Dermis blood vessel endothelial cell (primary cell): ENCODE results near the gene CARM1. TPM values are rescaled to one million over a fixed set of nuclear protein-coding genes. Genes with fewer than 3 reads are reported as not detected.
"Not testable (repeated sequence)": the region's sequence is repeated elsewhere in the genome, so short reads cannot be mapped to it uniquely, and the experiment has no call there.

ENCODE experiments used
- DNase-seq: peaks from one replicate; pipeline ENCODE4 v3.0.0; 2010
- total RNA-seq: library from RNA; depleted of rRNA; stranded (reverse); fragments of >200 nt; gene quantifications from 2 replicates; pipeline ENCODE4 v1.2.3, GENCODE V29; 2014

CARM1 gene
- total RNA-seq, 1 donor from 2014 or later: 19.2 TPM

DNA sequence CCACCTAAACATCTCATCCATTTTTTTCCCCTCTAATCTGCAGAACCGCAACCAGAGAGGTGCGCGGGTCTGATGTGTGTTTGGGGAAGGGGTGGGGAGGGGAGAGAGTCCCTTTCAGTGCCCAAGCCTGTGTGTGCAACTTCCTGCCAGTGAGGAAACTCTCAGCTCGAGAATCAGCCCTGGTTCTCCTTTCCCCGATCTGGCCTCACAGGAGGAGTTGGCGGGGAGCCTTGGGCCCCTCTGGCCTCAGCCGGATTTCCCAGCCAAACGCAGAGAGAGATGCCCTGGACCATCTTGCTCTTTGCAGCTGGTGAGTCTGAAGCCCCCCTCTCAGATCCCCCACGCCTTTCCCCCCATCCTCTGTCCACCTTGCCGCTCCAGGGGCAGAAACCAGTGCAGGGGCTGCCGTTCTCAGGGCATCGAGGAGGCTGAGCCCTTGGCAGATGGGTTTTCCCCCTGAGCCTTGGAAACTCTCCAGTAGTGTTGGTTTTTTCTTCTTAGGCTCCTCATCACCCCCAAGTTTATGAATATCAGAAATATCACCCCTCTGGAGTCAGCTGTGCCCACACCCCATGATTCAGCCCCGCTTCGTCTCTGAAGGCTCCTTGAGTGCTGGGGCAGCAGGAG is 23.0 kb upstream of the CARM1 start, which contains the start of gene C19orf38:
TSS of gene C19orf38 (plus strand) at position 186 of the 627 bp plus-strand sequence. CDS start at position 280, 94 bp downstream.
- DNase-seq: no peak

DNA sequence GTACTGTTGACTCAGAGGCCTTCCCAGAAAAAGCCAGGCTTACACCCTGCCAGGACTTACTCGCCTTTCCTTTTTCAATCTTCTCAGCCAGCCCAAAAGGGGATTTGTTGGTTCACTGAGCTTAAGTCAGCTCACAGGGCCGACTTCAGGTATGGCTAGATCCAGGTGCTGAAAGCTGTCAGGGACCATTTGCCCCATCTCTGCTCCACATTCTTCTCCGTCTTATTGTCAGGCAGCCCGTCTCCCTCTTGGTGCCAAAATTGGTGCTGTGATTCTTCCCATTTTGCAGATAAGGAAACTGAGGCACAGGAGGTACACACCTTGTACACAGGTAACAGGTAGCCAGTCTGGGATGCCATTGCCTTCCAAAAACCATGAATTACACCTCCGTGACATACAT is 20.7 kb upstream of the CARM1 start:
- no peak for DNase-seq

DNA sequence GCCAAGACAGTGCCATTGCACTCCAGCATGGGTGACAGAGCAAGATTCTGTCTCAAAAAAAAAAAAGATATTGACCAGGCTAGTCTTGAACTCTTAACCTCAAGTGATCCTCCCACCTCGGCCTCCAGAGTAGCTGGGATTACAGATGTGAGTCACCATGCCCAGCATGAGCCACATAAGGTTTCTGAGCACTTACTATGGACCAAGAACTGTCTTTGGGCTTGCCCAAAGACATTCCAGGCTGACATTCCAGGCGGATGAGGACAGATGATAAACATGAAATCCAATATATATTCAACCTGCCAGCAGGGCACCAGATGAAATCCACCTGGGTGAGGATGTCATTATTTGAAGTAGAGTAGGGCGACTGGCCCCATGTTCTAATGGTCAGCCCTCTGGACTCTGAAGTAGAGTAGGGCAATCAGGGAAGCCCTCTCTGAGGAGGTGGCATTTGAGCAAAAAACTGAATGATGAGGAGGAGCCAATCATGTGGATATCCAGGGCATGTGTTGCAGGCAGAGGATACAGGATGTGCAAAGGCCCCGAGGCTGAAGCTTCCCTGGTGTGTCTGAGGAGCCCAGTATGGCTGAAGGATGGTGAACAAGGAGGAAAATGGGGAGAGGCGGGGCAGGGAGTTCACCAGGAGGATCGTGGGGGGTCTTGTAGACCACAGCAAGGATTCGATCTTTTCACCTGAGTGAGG is 19.1 kb upstream of the CARM1 start:
- no peak for DNase-seq

DNA sequence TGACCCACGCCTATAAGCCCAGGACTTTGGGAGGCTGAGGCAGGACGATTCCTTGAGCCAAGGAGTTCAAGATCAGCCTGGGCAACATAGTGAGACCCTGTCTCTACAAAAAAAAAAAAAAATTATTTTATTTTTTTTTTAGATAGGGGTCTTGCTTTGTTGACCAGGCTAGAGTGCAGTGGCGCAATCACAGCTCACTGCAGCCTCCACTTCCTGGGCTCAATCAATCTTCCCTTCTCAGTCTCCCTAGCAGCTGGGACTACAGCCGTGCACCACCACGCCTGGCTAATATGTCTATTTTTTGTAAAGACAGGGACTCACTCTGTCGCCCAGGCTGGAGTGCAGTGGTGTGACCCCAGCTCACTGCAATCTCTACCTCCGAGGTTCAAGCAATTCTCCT is 18.4 kb upstream of the CARM1 start:
- DNase-seq: no peak

DNA sequence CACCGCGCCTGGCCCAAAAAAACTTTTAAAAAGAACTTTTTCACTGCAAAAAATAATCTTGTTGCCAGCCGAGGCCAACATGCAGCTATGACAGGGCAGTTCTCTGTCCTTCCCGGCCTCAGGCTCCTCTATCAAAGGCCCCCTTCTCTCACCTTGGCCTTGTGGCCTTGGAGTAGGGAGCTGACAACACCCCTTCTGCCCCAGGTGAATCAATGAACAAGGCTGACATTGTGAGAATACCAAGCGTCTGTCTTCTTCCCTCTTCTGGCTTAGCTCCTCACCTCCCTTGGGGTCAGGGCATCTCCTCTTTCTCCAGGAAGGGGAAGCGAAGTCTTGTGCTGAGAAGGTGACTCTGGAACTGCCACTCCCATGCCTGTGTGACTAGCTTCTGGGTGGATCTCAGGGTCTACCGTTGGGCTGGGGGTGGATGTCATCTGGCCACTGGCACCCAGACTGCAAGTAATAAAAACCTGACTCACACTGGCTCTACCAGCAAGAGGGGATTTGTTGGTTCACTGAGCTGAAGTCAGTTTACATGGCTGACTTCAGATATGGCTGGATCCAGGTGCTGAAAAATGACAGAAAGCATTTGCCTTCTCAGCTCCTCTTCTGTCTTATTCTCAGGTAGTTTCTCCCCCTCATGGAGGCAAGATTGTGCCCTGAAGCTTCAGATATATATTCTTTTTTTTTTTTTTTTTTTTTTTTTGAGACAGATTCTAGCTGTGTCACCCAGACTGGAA is 16.8 kb upstream of the CARM1 start:
- no peak for DNase-seq

DNA sequence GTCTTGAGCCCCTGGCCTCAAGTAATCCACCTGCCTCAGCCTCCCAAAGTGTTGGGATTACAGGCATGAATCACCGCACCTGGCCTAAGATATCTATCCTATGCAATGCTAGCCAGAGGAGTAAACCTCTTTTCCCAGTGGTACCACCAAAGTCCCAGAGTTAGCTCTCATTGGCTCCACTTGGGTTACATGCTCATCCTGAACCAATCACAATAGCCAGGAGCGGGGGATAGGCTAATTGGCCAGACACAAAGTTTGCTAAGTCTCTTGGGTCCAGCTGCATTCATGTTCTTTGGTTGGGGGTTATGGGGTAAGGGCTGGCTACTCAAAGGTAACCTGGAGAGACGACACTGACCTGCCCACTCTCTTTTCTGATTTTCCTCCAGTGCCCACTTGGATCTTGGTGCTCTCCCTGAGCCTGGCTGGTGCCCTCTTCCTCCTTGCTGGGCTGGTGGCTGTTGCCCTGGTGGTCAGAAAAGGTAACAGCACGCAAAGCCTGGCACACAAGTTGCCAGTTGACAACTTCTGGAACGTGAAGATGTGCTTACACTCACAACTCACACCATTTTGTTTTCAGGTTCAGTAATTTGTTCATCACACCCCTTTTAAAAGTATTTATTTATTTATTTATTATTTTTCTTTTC is 15.4 kb upstream of the CARM1 start:
- DNase-seq: peak; percentile 58

DNA sequence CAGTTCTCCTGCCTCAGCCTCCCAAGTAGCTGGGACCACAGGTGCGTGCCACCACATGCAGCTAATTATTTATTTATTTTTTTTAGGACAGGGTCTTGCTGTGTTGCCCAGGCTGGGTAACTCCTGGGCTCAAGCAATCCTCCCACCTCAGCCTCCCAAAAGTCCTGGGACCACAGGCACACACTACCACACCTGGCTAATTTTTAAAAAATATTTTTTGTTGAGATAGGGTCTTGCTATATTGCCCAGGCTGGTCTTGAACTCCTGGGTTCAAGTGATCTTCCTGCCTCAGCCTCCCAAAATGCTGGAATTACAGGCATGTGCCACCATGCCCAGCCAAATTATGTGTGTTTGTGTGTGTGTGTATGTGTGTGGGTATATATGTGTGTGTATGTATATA is 14.5 kb upstream of the CARM1 start:
- DNase-seq: not testable (repeated sequence)

DNA sequence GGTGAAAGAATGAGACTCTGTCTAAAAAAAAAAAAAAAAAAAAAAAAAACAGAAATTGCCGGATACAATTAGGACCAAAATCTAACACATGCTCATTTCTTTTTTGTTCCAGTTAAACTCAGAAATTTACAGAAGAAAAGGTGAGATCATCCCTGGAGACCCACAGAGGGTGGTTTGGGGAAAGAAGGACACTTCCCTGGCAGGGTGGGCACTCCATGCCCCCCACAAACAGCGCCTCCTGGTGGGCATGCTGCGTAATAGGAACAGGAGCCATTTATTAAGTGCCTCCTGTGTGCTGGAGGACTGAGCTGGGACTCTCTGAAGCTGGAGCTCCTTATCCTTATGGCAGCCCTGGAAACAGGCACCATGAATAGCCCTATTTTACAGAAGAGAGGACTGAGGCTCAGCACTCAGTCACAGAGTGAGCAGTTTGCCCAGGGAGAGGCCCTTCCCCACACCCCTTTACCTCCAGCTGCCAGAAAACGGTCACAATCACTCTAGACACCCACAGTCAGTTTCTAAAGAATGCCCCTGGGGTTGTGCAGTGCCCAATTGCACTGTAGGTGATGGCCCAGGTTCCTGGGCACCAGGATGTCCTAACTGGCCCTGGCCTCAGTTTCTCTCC is 13.0 kb upstream of the CARM1 start:
- DNase-seq: peak; percentile 62

DNA sequence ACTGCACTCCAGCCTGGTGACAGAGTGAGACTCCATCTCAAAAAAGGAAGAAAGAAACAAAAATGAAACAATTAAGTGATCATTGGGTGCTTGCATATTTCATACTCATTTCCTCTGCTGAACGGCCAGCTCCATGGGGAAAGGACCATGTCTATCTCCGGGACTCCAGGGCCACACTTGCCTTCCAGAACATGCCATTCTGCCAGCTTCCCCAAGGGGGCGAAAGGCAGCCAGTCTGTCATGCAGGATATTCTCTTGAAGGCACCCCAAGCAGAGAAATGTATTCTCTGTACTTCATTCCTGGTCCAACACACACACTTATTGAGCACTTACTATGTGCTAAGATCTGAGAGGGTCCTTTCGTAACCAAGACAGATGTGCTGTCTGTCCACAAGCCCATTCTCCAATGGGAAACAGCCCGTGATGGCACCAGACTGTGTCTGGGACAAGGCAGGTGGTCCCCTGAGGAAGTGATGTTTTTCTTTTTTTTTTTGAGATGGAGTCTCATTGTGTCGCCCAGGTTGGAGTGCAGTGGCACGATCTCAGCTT is 10.2 kb upstream of the CARM1 start:
- DNase-seq: peak; percentile 70

DNA sequence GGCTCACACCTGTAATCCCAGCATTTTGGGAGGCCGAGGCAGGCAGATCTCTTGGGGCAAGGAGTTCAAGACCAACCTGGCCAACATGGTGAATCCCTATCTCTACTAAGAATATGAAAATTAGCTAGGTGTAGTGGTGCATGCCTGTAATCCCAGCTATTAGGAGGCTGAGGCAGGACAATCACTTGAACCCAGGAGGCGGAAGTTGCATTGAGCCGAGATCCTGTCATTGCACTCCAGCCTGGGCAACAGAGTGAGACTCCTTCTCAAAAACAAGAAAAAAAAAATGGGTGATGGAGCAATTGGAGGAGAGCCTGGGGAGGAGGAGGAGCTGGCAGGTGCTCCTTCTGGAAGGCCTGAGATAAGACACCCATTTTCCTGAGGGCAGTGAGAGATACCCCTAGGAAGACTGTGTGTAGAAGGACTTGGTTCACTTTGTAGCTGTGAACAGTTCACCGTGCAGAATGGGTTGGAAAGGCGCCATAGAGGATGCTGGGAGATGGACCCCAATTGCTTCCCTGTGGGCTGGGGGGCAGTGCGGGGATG is 8.7 kb upstream of the CARM1 start:
- no peak for DNase-seq

DNA sequence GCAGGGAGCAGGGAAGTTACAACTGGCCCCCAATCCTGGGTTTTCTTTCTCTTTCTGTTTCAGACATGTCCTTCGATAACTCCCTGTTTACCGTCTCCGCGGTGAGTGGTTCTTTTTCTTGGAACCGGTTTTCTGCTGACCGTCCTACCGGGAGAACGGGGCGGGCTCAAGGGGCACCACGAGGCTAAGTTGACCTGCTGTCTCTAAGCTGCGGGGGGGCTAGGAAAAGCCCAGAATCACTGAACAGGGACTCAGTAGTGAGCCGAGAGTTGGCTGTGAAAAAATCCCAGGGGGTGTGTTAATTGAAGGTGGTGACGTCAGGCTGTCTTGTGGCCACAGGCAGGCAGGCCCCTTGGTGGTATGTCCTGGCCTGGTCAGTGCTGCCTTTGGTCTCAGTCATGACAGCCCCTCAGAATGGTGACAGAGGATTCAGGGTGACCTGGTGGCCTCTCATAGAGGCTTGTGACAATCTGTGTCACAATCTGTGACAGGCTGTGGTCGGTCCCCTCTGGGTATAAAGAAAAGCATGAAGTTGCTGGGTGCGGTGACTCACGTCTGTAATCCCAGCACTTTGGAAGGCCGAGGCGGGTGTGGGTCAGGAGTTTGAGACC is 8.1 kb upstream of the CARM1 start:
- DNase-seq: no peak

DNA sequence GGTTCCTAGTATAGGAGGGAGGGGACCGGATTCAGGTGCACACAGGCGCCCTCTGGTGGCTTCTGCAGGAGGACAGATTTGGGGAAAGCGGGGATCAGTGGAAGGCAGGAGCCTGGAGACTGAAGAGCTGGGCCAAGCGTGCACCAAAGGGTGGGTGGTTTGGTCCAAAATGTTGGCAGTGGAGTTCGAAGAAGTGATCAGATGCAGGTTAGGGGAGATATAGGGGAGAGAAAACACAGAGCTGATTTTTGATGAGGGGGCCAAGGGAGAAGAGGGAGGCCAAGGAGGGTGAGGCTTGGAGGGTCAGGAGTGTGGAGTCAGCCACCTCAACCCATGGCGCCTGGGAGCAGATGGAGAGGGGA is 6.8 kb upstream of the CARM1 start:
- peak; percentile 86 for DNase-seq

DNA sequence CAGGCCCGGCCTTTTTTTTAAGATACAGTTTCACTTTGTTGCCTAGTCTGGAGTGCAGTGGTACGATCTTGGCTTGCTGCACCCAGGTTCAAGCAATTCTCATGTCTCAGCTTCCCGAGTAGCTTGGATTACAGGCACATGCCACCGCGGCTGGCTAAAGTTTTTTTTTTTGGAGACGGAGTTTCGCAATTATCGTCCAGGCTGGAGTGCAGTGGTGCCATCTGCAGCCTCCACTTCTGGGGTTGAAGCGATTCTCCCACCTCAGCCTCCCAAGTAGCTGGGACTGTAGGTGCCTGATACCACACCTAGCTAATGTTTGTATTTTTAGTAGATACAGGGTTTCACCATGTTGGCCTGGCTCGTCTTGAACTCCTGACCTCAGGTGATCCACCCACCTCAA is 4.9 kb upstream of the CARM1 start:
- no peak for DNase-seq

DNA sequence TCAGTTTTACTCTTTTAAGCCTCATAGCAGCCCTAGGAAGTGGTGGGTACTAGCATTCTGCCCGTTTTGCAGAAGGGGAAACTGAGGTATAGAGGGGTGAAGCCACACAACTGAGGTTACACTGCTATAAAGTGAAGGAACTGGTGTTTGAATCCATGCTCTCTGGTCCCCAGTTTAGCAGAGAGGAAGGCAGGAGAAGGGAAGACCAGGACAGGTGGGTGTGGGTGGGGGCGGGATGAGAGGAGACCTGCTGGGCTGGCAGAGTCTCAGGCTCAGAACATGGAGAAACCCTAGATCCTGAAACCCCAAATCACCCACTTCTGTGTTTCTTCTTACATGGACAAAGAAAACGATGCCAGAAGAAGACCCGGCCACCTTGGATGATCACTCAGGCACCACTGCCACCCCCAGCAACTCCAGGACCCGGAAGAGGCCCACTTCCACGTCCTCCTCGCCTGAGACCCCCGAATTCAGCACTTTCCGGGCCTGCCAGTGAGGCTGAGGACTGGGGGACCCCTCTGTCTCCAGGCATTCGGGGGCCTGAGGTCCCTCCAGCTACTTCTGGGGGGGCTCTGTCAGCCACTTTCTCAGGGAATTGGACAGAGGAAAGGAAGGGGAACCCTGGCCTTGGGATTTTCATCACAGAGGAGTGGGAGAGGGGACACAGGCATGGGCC is 2.3 kb upstream of the CARM1 start:
- DNase-seq: no peak

DNA sequence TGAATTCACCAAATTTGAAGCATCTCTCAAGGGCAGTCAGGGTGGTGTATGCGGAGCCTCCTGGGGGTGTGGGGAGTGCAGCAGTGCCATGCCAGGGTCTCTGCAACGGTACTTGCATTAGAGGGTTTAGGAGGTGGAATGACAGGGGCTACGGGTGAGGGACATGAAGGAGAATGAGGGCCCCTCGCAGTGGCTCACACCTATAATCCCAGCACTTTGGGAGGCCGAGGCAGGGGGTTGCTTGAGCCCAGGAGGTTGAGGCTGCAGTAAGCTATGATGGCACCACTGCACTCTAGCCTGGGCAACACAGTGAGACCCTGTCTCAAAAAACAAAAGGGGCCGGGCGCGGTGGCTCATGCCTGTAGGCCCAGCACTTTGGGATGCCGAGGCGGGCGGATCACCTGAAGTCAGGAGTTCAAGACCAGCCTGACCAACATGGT is 1.5 kb upstream of the CARM1 start:
- not testable (repeated sequence) for DNase-seq

DNA sequence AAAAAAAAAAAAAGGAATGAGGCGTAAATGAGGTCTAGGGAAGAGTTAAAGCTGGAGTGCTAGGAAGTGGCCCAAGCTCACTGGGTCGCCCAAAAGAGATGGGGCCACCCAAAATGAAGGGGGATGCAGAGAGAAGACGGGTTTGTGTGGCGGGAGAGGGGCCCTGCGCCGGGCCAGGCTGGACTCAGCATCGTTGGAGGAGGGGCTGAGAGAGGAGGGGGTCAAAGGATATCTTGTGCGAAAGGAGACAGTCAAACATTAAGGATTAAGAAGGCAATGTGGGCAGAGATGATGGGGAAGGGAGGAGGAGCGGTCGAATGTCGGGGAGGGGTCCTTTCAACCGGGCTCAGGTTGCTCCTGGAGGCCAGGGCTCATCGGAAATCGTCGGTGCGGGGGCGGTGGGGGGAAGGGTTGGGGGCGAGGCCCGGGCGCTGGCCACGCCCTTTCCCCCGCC is 825 bp upstream of the CARM1 start:
- no peak for DNase-seq

DNA sequence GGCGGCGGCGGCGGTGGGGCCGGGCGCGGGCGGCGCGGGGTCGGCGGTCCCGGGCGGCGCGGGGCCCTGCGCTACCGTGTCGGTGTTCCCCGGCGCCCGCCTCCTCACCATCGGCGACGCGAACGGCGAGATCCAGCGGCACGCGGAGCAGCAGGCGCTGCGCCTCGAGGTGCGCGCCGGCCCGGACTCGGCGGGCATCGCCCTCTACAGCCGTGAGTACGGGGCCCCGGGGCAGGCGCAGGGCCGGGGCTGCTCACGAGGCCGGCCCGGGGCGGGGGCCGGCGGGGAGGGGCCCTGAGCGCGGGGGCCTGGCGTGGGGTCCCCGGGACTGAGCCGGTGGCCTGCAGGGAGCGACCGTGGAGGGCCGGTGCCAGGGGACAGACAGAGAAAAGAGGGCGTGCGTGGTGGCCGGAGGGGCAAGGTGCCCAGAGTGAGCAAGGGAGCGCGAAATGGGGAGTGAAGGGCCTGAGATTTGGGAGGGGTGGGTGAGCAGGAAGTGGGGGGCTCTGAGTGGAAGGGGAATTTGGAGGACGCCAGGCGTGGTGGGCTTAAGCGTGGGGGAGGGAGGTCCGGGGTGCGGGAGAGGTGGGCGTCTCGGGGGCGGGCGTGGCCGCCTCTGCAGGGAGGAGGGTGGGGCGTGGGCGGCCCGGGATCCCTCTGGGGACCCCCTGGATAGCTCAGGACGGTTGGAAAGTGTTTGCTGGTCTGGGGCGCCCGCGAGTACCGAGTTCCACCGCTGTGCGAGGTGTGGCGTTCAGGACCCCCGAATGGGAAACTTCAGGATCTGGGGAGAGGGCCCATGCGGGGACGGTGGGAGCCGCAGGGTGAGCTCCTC is 575 bp downstream of the CARM1 start:
- peak; percentile 34 for DNase-seq

DNA sequence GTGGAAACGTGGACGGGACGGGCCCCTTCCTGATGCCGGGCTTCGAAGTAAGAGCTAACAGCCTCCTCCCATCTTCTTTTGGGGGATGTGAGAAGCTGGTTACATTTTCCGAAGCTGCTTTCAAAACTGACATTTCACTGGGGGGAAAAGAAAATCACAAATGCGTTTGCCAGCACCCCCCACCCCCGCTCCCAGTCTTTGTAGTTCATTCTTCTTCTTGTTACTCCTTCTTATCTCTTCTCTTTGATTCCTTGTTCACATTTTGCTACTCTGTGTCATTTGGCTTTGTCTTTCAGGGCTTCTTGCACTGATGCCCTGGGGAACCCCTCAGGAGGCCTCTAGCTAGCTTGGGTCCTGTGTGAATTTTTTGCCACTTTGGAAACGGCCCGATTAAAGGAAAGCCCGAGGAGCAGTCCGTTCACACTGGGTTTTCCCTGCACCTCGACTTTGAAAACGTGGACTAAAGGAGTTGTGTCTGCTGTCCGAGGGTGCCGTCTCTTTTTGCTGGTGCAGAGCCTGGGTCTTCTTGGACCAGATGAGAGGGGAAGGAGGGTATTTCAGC is 1.3 kb downstream of the CARM1 start:
- no peak for DNase-seq

DNA sequence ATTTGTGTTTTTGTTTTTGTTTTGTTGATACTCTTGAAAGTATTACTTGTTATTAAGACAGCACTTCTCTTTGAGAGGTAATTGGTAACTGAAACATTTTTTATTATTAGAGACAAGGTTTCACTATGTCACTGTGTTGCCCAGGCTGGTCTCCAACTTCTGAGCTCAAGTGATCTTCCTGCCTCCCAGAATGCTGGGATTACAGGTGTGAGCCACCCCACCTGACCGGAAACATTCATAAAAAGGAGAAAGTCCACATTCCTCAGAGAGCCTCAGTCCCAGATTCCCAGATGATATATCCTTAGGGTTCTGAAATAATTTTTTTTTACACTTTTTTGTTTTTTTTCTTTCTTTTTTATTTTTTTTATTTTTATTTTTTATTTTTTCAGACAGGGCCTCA is 2.7 kb downstream of the CARM1 start:
- no peak for DNase-seq
